NT2/D1 (cell line): ENCODE data around the gene CTDP1.

Source experiments
- YY1 ChIP-seq: IDR thresholded peaks from 2 replicates; pipeline ENCODE4 v1.6.1; 2011; ENCODE audit not compliant: insufficient read length, insufficient read depth
- ZNF274 ChIP-seq: IDR thresholded peaks from 2 replicates; pipeline ENCODE4 v1.6.1; 2011; ENCODE audit warnings: mild to moderate bottlenecking, low read depth, low read length

GRCh38 chr18:79760348-79760747, 80.7 kb downstream of the CTDP1 start:
- TF ChIP-seq YY1 (no peak), ZNF274 (no peak)
